K562 (cell line): ENCODE results near the gene RRP7A.
"Not testable (repeated sequence)": the region's sequence is repeated elsewhere in the genome, so short reads cannot be mapped to it uniquely, and the experiment has no call there.

Experiments used
- CBX5 ChIP-seq: IDR thresholded peaks from 2 replicates; pipeline ENCODE4 v1.6.1; 2014; ENCODE audit warnings: low read depth, borderline replicate concordance
- CTCF ChIP-seq, 3 experiments: IDR thresholded peaks in 2 of 3; conservative IDR thresholded peaks in 1 of 3; 2 replicates each; pipeline ENCODE4 v1.5.1; 2011 to 2012; ENCODE audit warnings: low read length in 3 of 3, mild to moderate bottlenecking in 3 of 3, control low read depth in 2 of 3, improper control_type of control experiment in 1 of 3, inconsistent platforms in 1 of 3, low read depth in 1 of 3, mixed read lengths in 1 of 3, moderate library complexity in 1 of 3; ENCODE audit not compliant: insufficient read depth in 2 of 3
- EP300 ChIP-seq: IDR thresholded peaks from 2 replicates; pipeline ENCODE4 v1.6.1; 2012; ENCODE audit warnings: low read length, improper control_type of control experiment
- ERF ChIP-seq: fragments of 450-650 bp; formaldehyde crosslinking; IDR thresholded peaks from 2 replicates; pipeline ENCODE4 v1.4.0; 2020; ENCODE audit warnings: mild to moderate bottlenecking, mixed read lengths
- FOXM1 ChIP-seq, 2 experiments: fragments of 450-650 bp in 1 of 2; sonication (generic) in 1 of 2; formaldehyde crosslinking in 1 of 2; IDR thresholded peaks; 2 replicates each; pipeline versions ENCODE4 v1.6.1 to v1.9.0; 2017 to 2022; ENCODE audit warnings: low read depth in 2 of 2, mild to moderate bottlenecking in 2 of 2, missing genetic modification reagents in 1 of 2, moderate library complexity in 1 of 2
- GABPA ChIP-seq: fragments of 200-800 bp; sonication (Bioruptor generic); conservative IDR thresholded peaks from 2 replicates; pipeline ENCODE4 v1.6.1; 2016; ENCODE audit warnings: low read depth, missing genetic modification characterization, missing compliant biosample characterization
- HMBOX1 ChIP-seq: sonication (generic); IDR thresholded peaks from 2 replicates; pipeline ENCODE4 v1.6.1; 2016
- MTA1 ChIP-seq: fragments of 450-650 bp; IDR thresholded peaks from 2 replicates; pipeline ENCODE4 v1.6.1; 2017; ENCODE audit warnings: borderline replicate concordance
- MXI1 ChIP-seq: IDR thresholded peaks from 2 replicates; pipeline ENCODE4 v1.6.1; 2011; ENCODE audit warnings: low read depth, mild to moderate bottlenecking, improper control_type of control experiment, low read length
- RCOR1 ChIP-seq, 2 experiments: IDR thresholded peaks; 2 replicates each; pipeline ENCODE4 v1.6.1; 2012; ENCODE audit warnings: low read depth in 2 of 2, low read length in 2 of 2, borderline replicate concordance in 1 of 2, improper control_type of control experiment in 1 of 2
- SMC3 ChIP-seq: conservative IDR thresholded peaks from 2 replicates; pipeline ENCODE4 v1.6.1; 2011; ENCODE audit warnings: low read depth, low read length, improper control_type of control experiment; ENCODE audit not compliant: insufficient read depth
- ZBTB33 ChIP-seq: sonication (generic); formaldehyde crosslinking; IDR thresholded peaks from 2 replicates; pipeline ENCODE4 v1.8.1; 2023; ENCODE audit warnings: mild to moderate bottlenecking, missing genetic modification reagents
- ZNF280B ChIP-seq: fragments of 250-450 bp; sonication (Bioruptor Pico); IDR thresholded peaks from 2 replicates; pipeline ENCODE4 v1.5.1; 2021; ENCODE audit warnings: mild to moderate bottlenecking
- ZNF512 ChIP-seq: IDR thresholded peaks from 2 replicates; pipeline ENCODE4 v1.6.1; 2016; ENCODE audit warnings: missing genetic modification characterization, missing compliant biosample characterization

GRCh38 chr22:42539236-42539771 lies 19.7 kb upstream of the RRP7A start:
- not testable (repeated sequence) for TF ChIP-seq ZBTB33 (CRISPR knock-in tag); ZNF512; FOXM1 (IDR thresholded peaks at IDR 0.05; ENCODE audit: low read depth); FOXM1 (CRISPR knock-in tag; IDR thresholded peaks at IDR 0.05; ENCODE audit: low read depth); CTCF (IDR thresholded peaks at IDR 0.05 in 2 of 3, conservative IDR thresholded peaks at IDR 0.05 in 1 of 3; ENCODE audit: insufficient read depth in 2 of 3, low read depth in 1 of 3, low read length in 3 of 3); SMC3; MTA1; GABPA; CBX5; HMBOX1; ERF (CRISPR knock-in tag); RCOR1 (IDR thresholded peaks at IDR 0.05; ENCODE audit: borderline replicate concordance in 1 of 2, low read depth in 2 of 2, low read length in 2 of 2); MXI1; EP300; ZNF280B (CRISPR knock-in tag)
